Neutrophil (primary cell): ENCODE data around the gene FAU.

ENCODE experiments used
- H3K27ac ChIP-seq: fragments of 200-600 bp; sonication (generic); 2 replicates; pipeline ENCODE4 v1.5.1; 2016; ENCODE audit warnings: mild to moderate bottlenecking, moderate library complexity
- H3K27me3 ChIP-seq: fragments of 200-600 bp; sonication (generic); 2 replicates; pipeline ENCODE4 v1.6.0; 2016; ENCODE audit warnings: mild to moderate bottlenecking
- H3K36me3 ChIP-seq: fragments of 200-600 bp; sonication (generic); 2 replicates; pipeline ENCODE4 v1.5.1; 2017
- H3K4me1 ChIP-seq, 2 experiments: fragments of 200-600 bp in 1 of 2; sonication (generic) in 1 of 2; 1 replicate in 1 of 2; 2 replicates in 1 of 2; pipeline versions ENCODE4 v1.5.1 to v1.6.1; 2013 to 2016; ENCODE audit warnings: low read depth in 1 of 2, low read length in 1 of 2, mild to moderate bottlenecking in 1 of 2, moderate library complexity in 1 of 2; ENCODE audit not compliant: control insufficient read depth in 1 of 2, insufficient read depth in 1 of 2
- H3K4me3 ChIP-seq, 2 experiments: fragments of 200-600 bp in 1 of 2; sonication (generic) in 1 of 2; 1 replicate in 1 of 2; 2 replicates in 1 of 2; pipeline ENCODE4 v1.5.1; 2013 to 2016; ENCODE audit warnings: low read depth in 1 of 2, low read length in 1 of 2, mild to moderate bottlenecking in 1 of 2, moderate library complexity in 1 of 2
- H3K9me3 ChIP-seq: fragments of 200-600 bp; sonication (generic); 2 replicates; pipeline ENCODE4 v1.5.1; 2016
- TF ChIP-seq, protein P1 (sequence below): fragments of 200-600 bp; sonication (generic); IDR thresholded peaks from 2 replicates; pipeline ENCODE4 v1.5.1; 2016; ENCODE audit warnings: antibody characterized with exemption

The FAU gene

DNA sequence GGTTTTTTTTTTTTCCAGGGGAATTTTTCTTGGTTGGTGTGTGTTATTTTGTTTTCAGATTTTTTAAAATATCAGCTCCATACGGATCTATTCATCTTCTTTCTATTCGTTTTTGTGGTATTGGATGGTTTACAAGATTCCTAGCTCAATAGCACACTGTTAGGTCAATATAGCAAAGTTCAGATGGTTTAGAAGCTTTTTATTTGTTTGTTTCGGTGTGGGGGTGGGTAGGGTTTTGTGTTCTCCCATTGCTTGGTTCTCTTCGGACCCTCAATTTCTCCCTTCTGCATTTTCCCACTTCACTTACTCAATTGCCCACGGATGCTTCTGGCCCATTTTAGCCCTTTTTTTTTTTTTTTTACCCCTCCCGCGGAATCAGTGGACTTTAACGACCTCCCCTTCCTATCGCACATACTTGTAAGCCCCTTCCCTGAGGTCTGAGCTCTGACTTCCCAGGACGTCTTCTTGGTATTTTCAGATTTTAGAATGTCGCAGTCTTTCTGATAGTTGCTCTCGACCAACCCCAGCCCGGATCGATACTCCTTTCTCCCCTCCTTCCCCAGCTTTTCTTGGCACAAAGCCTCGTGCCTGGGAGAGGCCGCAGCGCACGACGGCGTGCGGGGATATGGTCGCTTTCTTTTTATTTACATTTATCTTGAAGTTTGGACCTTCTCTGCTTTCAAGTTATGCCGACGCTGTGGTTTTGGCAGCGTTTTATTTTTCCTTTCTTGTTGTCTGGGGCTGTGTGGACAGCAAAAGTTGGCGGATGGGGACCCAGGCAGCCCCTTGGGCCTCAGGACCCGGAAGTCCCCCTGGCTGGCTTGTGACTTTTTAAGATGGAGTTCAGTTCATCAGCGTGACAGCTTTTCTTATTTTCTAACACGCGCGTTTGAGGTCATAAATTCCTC is 43.7 kb upstream of the FAU start:
- Histone ChIP-seq H3K27me3 (no peaks in the 10 kb centered on the region), H3K9me3 (no peaks in the 10 kb centered on the region), H3K36me3 (no peaks in the 10 kb centered on the region), H3K4me1 (peaks cover 5 to 7% of the 10 kb centered on the region in 2 experiments), H3K4me3 (no peak overlapping the region), H3K27ac (no peak overlapping the region)
- TF ChIP-seq, protein P1, sequence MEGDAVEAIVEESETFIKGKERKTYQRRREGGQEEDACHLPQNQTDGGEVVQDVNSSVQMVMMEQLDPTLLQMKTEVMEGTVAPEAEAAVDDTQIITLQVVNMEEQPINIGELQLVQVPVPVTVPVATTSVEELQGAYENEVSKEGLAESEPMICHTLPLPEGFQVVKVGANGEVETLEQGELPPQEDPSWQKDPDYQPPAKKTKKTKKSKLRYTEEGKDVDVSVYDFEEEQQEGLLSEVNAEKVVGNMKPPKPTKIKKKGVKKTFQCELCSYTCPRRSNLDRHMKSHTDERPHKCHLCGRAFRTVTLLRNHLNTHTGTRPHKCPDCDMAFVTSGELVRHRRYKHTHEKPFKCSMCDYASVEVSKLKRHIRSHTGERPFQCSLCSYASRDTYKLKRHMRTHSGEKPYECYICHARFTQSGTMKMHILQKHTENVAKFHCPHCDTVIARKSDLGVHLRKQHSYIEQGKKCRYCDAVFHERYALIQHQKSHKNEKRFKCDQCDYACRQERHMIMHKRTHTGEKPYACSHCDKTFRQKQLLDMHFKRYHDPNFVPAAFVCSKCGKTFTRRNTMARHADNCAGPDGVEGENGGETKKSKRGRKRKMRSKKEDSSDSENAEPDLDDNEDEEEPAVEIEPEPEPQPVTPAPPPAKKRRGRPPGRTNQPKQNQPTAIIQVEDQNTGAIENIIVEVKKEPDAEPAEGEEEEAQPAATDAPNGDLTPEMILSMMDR: no peak

DNA sequence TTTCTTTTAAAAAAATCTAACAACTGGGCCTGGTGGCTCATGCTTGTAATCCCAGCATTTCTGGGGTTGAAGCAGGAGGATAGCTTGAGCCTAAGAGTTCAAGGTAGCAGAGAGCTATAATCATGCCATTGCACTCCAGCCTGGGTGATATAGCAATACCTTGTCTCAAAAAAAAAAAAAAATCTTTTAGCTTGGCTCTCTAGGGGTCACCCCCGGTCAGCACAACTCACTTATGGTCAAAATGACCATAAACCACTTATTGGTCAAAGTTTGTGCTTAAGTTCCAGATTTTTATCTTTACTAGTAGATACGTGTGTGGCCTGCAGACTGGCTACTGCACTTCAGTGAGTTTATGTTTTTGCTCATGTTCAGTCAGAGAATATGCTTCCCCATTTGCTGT is 41.8 kb upstream of the FAU start:
- no peaks in the 10 kb centered on the region for H3K4me1 ChIP-seq
- no peak overlapping the region for H3K4me3 ChIP-seq
- no peaks in the 10 kb centered on the region for H3K27me3 ChIP-seq
- no peaks in the 10 kb centered on the region for H3K36me3 ChIP-seq
- TF ChIP-seq, protein P1: no peak
- H3K27ac ChIP-seq: no peak overlapping the region
- H3K9me3 ChIP-seq: no peaks in the 10 kb centered on the region

DNA sequence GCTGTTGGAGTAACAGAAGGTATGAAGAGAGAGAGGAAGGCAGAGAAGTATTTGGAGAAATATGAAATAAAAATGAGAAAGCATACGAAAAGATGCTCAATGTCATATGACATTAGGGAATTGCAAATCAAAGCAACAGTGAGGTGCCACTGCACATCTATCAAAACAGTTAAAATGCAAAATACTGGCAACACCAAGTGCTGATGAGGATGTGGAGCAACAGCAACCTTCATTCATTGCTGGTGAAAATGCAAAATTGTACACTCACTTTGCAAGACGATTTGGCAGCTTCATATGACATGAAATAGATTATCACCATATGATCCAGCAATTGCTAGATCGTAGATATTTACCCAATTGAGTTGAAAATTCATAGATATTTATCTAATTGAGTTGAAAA is 38.7 kb upstream of the FAU start:
- peaks cover 6 to 12% of the 10 kb centered on the region in 2 experiments for H3K4me1 ChIP-seq
- H3K4me3 ChIP-seq: no peak overlapping the region
- no peaks in the 10 kb centered on the region for H3K9me3 ChIP-seq
- TF ChIP-seq, protein P1: no peak
- no peaks in the 10 kb centered on the region for H3K27me3 ChIP-seq
- no peak overlapping the region for H3K27ac ChIP-seq
- H3K36me3 ChIP-seq: no peaks in the 10 kb centered on the region

DNA sequence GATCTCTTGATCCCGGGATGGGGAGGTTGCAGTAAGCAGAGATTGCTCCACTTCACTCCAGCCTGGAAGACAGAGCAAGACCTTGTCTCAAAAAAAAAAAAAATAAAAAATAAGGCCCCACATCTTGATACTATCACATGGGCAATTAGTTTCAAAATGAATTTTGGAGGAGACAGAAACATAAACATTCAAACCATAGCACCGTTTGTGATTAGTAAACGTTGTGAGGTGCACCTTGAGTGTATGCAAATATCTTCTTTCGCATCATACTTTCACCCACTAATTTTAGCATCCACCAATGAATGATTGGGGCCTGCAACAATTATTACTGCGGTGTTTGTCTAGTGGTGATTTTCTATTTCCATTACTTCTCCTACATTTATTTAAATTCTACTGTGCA is 37.1 kb upstream of the FAU start:
- TF ChIP-seq, protein P1: no peak

DNA sequence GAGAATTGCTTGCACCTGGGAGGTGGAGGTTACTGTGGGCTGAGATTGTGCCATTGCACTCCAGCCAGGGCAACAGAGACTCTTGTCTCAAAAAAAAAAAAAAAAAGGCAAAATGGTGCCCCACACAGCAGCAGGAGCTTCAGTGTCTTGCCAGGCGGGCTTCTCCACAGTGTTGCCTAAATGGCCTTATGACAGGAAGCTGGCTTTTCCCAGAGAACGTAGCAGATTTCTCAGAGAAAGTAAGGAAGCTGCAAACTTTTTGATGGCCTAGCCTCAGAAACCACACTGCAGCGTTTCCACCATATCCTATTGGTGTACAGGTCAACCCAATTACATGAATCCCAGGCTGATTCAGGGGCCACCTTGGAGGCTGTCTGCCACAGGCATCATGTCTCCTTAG is 35.4 kb upstream of the FAU start:
- H3K4me3 ChIP-seq: no peak overlapping the region
- no peaks in the 10 kb centered on the region for H3K36me3 ChIP-seq
- H3K4me1 ChIP-seq: peaks cover 6 to 12% of the 10 kb centered on the region in 2 experiments
- no peaks in the 10 kb centered on the region for H3K9me3 ChIP-seq
- H3K27me3 ChIP-seq: no peaks in the 10 kb centered on the region
- TF ChIP-seq, protein P1: no peak
- no peak overlapping the region for H3K27ac ChIP-seq

More for the DNA sequence above, 37.1 kb upstream of the FAU start:
- Histone ChIP-seq H3K4me1 (peaks cover 6 to 12% of the 10 kb centered on the region in 2 experiments), H3K9me3 (no peaks in the 10 kb centered on the region), H3K4me3 (no peak overlapping the region), H3K27ac (no peak overlapping the region), H3K36me3 (no peaks in the 10 kb centered on the region), H3K27me3 (no peaks in the 10 kb centered on the region)
